HuH-7.5 (cell line): Measurements from ENCODE around the gene ABCA13.
A peak's percentile ranks its signal among the peaks of the same experiment; 100 is the strongest.
"Not testable (repeated sequence)": the region's sequence is repeated elsewhere in the genome, so short reads cannot be mapped to it uniquely, and the experiment has no call there.

Experiments
- DNase-seq: peaks from one replicate; pipeline ENCODE4 v3.0.0; 2011; ENCODE audit warnings: low spot score

The ABCA13 gene

DNA sequence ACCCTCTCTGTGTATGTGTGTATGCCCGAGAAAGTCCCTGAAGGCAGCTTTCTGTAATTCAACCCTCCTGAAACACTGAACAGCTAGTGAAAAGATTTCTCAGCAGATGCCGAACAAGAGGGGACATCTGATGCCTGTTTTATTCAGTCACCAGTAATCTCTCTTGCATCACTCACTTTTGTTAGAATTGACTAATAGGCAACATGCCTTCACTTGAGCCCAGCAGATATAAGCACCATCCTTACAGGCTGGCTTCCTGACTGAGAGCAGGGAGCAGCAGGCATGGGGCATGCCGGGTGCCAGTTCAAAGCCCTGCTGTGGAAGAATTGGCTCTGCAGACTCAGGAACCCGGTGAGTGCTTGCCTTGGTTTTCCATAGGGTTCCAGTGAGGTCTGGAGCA, at the start of gene ABCA13:
Gene ABCA13, plus strand, starts transcription at position 257 of the 400 bp plus-strand sequence. Its CDS starts 26 bp downstream, at position 283.
- DNase-seq, result no peak

DNA sequence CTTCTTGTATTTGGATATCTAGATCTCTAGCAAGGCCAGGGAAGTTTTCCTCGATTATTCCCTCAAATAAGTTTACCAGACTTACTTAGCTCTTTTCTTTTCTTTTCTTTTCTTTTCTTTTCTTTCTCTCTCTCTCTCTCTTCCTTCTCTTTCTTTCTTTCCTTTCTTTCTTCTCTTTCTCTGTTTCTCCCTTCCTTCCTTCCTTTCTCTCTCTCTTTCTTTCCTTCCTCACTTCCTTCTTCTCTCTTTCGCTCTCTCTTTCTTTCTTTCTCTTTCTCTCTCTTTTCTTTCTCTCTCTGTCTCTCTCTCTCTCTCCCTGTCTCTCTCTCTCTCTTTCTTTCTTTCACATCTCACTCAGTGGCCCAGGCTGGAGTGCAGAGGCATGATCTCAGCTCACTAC, 45.2 kb upstream of the ABCA13 start:
- DNase-seq, result no peak

- no peak for DNase-seq
These were observed 40.6 kb upstream of the ABCA13 start for GRCh38 chr7:48130658-48131108.

GRCh38 chr7:48132792-48133191, 38.5 kb upstream of the ABCA13 start:
- no peak for DNase-seq

DNA sequence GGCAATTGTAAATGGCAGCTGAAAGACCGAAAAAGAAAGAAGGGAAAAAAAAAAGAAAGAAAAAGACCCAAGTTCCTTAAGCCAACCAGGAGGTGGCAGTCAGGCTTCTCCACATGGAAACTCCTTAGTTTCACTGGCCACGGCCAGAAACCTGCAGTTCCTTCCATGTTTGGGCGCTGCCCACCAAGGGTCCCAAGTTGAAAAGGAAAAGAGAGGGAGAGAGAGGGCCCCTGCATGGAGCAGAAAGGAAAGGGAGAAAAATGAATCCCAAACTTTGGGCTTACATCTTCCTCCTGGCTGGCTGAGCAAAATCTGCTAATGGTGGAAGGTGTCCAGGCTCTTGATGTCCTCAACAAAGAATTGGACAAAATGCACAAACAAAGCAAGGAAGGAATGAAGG, 31.8 kb upstream of the ABCA13 start:
- no peak for DNase-seq

- DNase-seq, result no peak
These were observed 31.1 kb upstream of the ABCA13 start for GRCh38 chr7:48140001-48140681.

- no peak for DNase-seq
These were observed 29.7 kb upstream of the ABCA13 start for GRCh38 chr7:48141521-48141920.

DNA sequence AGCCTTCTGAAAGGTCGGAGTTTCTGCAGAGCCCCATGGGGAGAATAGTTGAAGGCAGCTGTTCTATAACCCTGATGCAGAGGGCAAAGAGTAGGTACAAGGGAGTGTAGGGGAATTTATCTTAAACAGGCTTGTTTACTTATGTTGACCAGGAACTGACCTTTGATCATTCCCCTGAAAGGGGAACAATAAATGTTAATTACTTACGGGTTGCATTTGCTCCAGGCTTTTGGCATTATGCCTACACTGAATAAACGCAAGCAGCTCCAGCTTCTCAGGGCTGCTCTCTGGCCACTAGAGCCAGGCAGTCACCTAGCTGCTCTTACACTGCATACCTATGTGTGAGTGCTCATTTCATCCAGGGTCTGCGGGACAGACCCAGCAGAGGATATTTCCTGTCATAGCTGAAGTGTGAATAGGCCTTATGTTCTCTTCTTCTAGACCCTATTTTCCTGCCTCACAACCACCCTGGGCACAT, 26.9 kb upstream of the ABCA13 start:
- peak; percentile 28 for DNase-seq

DNA sequence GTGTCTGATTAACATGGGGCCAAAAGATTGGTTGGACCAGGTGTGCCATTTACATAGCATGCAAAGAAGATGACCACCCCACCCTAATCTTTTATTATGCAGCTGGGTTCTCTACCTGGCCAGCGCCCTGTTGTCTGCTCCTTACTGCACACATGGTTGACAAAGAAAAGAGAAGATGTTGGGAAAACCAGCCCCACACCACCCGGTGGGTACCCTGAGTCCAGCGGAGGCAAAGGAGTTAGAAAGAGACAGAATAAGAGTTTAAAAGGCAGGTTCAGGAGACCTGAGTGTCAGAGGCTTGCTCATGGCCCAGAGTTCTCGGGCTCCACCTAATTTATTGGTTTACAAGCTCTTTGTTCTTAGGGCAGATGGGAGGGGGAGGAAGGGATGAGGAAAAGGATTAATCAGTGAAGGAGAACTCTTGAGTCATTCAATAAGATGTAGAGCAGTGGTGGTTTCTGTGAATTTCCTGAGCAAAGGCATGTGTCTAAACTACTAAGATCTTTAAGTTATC, 24.1 kb upstream of the ABCA13 start:
- DNase-seq, result no peak

- DNase-seq, result not testable (repeated sequence)
These were observed 23.6 kb upstream of the ABCA13 start for GRCh38 chr7:48147690-48148089.

DNA sequence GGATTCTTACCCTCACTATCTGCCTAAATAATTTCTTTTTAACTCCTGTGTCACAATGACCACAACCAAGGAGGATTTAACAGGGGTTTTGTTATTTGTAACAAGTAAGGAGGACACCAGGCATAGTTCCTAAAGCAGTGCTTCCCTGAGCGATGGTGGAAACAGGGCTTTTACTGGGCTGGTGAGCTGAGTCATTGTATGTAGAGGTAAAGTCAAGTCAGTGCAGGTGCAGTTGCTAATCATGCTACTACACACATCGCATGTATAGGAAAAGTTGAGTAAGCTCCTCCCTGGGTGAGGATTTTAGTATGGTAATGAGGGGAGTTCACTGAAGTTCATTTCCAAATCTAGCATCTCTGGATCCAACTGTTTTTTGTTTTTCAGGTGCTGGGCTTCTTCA, 22.9 kb upstream of the ABCA13 start:
- no peak for DNase-seq

- DNase-seq, result no peak
These were observed 22.2 kb upstream of the ABCA13 start for GRCh38 chr7:48149058-48149457.

GRCh38 chr7:48150086-48150485, 21.2 kb upstream of the ABCA13 start:
- no peak for DNase-seq

GRCh38 chr7:48154792-48155413, 16.4 kb upstream of the ABCA13 start:
- DNase-seq, result no peak

DNA sequence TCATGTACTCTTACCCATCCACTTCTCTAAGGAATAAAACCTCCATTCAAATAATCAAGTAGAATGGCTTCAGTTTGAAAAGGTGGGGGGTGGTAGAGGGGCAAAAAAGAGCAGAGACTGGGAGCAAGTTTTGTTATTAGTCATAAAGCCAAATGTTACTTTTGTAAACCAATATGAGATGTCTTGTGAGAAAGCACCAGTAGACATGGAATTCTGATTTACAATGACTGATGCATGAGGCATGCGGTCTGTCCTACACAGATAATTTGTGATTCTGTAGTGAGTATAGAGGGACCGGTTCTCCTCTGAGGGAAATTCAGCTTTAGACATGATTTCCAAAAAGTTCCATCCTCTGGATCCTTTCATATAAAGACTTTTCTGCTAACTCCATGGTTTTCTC, 12.9 kb upstream of the ABCA13 start:
- DNase-seq, result no peak

- DNase-seq, result no peak
These were observed 9.7 kb upstream of the ABCA13 start for GRCh38 chr7:48161407-48162125.

GRCh38 chr7:48165157-48165556, 6.1 kb upstream of the ABCA13 start:
- DNase-seq, result no peak

DNA sequence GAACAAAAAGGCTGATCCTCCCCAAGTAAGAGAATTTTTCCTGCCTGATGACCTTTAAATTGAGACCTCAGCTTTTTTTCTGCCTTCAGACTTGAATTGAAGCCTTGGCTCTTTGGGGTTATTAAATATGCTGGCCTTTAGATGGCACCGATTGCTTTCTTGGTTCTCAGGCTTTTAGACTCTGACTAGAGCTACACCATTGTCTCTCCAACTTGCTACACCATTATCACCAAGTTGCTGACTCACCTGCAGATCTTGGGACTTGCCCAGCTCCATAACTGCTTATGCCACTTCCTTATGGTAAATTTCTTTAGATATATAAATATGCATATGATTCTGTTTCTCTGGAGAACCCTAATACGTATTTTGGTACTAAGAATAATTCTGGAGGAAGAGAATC, 3.1 kb upstream of the ABCA13 start:
- no peak for DNase-seq

- DNase-seq, result no peak
These were observed 752 bp upstream of the ABCA13 start for GRCh38 chr7:48170506-48170905.

DNA sequence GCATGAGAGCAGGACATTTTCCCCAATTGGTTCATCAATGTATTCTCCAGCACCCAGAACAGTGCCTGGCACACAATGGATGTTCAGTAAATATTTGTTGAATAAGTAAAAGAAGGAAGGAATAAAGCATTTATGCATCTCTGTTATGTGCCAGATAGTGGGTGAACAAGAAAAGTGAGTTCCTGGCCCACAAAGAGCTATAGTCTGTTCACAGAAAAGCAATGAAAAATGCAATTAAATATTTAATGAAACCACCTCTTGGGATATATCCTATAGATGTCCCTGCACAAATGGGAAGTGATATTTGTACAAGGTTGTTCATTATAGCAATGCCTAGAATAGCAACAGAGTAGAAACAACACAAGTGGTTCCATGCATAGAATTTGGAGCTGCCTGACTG, 2.1 kb downstream of the ABCA13 start:
- no peak for DNase-seq

DNA sequence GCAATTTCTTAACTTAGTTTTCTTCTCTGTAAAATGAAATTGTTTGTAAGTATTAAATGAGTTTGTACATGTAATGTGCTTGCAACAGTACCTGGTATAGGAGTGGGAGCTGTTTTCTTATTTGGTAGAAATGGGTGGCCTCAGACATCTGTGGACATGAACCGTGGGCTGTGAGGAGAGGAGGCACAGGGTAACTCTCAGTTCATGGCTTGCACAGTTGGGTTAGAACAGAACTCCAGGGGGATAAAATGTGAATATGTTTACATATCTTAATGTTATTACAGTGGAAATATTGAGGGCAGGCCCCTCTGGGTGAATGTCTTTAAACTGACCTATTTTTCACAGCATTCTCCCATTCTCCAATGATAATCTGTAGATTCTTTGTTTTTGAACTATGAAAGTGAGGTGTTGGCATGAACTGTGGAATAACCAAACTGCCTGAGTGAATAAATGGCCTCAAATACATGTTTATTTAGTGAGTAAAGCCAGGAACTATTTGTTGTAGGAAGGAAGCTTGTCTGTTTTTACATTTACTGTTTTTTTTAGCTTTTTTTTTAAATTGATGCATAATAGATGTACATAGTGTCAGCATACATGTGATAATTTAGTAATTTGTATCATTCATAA, 2.6 kb downstream of the ABCA13 start:
- DNase-seq, result no peak

DNA sequence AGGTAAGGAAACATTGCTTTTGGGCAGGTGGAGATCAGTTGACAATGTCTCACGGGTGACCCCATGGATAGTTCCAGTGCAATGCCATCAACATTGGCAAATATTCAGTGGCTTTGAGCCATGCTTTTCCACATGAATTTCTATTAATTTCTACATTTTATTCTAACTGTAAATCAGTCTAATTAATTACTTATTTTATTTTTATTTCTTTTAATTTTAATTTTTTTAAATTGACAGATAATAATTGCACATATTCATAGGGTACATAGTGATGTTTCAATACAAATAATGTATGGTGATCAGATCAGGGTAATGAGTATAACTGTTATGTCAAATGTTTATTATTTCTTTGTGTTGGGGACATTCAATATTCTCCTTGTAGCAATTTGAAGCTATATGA, 3.8 kb downstream of the ABCA13 start:
- DNase-seq, result no peak
